ENCODE data around the gene BCL11B. TPM values are rescaled to one million over a fixed set of nuclear protein-coding genes. Genes with fewer than 3 reads are reported as not detected.

BCL11B gene
- 0.20 TPM for total RNA-seq
- long read RNA-seq, result 0 reads

DNA sequence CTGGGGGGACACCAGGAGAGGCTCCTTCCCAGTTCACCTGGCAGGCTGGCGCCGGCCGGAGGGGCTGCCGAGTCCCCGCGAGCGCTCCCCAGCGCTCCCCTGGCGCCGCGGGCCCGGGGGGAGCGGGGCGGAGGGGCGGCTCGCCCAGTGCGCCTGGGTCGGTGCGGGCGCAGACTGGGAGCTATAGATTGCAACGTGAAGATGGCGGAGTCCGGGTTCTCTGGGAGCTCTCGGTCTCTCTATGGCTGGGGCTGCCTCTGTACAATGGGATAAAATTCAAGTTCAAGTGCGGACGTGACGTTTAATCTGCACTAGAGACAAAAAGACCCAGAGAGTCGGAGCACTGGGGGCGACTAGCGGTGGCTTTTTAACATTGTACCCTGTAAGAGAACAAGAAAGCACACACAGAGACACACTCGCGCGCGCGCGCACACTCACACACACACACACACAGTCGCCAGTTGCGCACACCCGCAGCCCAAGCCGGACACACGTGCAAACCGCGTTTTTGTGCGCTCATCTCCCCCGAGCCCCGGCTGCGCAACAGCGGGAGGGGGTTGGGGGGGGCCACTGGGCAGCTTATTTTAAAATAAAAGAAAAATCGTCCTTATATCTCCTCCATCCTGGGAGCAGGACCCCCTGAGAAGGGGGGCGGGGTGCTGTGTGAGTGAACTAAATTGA is at the start of gene BCL11B:
Gene BCL11B, minus strand, starts transcription at position 247 of the 681 bp plus-strand sequence. CDS start 979 bp downstream, outside the sequence.
- intact Hi-C loops (cut with micrococcal nuclease), result no loop called here
- ATAC-seq, result peak; percentile 51
- peak; percentile 63 for DNase-seq

DNA sequence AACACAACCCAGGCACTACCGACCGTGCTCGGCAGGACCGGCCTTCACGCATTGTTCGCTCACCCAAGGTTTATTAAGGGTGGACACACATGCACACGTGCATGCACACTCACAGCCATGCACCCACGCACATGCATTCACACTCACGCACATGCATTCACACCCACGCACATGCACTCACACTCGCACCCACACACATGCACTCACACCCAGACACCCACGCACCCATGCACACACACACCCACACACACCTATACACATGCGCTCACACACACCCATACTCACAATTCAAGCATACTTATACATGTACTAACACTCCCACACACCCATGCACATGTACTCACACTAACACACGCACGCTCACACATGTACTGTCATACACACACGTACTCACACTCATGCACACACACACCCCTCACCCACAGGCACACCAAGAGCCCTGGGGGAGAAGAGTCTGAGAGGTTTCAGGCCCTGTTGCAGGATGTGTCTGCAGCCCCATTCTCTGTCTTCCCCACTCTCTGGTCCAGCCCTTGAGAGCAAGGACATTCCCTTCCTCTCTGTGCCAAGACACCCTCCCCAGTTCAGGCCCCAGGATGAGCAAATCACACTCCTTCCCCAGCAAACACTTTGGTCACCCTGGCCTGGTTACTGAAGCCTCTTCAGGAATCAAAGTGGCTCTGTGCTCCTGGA is 49.4 kb upstream of the BCL11B start:
- ATAC-seq, result no peak
- DNase-seq, result no peak
- intact Hi-C loops (cut with micrococcal nuclease), result no loop called here

DNA sequence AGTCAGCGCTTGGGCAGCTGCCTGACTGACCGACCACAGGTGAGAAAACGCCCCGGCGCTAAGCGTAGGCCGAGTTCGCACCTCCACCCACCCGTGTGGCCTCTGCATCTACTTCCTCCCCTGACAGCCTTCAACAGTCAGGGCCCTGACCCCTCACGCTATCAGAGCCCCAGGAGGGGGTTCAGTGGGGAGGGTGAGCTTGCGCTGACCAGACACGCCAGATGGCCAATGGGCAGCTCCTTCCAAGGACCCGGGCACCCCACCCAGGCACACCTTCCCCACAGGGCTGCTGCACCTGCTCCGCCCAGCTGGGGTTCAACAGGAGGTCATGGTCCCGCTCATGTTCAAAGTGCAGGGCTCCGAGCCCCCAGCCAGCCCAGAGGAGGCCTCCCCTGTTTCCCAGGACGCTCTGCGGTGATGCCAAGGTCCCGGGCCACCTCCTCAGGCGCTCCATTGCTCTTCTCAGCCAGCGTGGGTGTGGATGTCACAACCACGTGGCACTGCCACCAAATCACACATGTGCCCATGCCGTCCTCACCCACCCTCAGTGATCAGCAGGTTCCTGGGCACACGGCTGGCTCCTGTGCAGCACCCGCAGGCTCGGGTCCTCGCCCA is 48.7 kb upstream of the BCL11B start:
- no peak for DNase-seq
- intact Hi-C loops (cut with micrococcal nuclease), result no loop called here
- no peak for ATAC-seq

DNA sequence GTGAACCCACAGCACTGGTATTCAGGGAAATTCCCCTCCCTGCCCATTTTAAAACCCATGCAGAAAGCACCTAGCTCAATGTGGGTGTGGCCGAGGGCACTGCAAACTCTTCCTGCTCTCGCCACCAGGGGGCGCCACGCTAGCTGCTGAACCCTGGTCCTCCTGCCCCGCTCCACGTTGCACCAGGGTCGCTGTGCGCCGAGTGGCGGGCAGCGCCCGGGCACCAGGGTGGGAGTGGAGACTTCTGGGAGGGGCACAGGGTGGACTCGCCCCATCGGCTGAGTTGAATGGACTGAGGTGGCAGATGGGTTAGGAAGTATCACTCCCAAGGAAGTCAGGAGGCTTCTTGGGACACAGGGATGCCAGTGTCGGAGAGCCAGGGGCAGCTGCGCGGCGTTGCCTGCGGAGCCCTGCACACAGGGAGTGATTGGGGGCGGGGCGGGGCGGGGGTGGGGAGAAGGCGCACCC is 48.1 kb upstream of the BCL11B start:
- DNase-seq, result peak; percentile 65
- intact Hi-C loops (cut with micrococcal nuclease), result no loop called here
- peak; percentile 67 for ATAC-seq

DNA sequence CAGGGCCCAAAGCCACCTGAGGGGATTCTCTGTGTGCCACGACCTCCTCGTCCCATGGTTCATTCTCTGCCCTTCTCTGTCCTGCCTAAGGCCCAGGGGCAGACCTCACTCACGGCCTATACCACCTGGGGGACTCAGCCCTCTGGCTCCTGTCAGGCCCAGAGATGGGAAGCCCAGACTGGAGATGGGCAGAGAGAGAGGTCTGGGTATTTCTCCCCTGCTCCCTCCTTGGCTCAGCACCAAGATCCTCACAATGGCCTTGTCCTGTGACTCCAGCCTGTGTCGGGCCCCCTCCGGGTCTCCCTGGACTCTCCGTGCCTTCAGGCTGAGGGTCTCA is 46.9 kb upstream of the BCL11B start:
- DNase-seq (no peak), ATAC-seq (no peak)
- intact Hi-C loops (cut with micrococcal nuclease), result no loop called here

DNA sequence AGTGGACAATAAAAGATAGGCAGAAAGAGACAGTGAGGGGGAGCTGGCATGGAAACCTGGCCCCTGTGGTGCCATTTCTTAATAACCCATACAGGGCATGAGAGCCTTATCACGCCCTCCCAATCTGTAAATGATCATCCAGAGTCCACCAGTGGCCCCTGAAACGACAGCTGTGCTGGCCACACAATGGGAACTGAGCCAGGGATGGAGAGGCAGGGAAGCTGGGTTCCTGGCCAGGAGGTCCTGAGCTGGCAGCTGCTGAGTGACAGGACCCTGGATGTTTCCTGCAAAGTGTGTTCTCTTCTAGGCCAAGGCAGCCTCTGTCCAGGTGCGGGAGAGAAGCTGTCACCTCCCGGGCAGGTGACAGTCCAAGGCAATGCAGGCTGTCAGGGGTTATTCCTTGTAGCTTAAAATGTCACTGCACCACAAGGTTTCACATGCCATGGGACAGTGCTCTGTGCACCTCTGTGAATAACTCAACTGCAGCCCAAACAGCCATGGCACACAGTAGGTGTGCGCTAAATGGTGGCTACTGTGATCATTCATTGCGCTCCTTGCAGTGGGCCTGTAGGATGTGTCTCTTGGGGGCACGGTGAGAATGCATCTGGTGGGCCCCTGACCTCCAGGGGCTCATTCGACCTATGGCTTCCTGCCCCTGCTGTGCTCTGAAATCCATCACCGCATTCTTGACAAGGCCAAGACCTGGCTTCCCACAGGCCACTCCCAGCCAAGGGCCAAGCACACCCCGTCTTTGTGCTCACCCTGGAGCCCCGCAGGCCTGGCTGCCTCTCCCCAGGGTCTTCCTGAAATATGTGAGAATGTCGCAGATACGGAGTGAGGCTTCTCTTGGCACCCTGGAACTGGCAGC is 46.3 kb upstream of the BCL11B start:
- no peak for ATAC-seq
- no peak for DNase-seq
- intact Hi-C loops (cut with micrococcal nuclease), result no loop called here

- intact Hi-C loops (cut with micrococcal nuclease), result no loop called here
- ATAC-seq, result no peak
- no peak for DNase-seq
Measured at GRCh38 chr14:99317231-99318090, 45.5 kb upstream of the BCL11B start.

DNA sequence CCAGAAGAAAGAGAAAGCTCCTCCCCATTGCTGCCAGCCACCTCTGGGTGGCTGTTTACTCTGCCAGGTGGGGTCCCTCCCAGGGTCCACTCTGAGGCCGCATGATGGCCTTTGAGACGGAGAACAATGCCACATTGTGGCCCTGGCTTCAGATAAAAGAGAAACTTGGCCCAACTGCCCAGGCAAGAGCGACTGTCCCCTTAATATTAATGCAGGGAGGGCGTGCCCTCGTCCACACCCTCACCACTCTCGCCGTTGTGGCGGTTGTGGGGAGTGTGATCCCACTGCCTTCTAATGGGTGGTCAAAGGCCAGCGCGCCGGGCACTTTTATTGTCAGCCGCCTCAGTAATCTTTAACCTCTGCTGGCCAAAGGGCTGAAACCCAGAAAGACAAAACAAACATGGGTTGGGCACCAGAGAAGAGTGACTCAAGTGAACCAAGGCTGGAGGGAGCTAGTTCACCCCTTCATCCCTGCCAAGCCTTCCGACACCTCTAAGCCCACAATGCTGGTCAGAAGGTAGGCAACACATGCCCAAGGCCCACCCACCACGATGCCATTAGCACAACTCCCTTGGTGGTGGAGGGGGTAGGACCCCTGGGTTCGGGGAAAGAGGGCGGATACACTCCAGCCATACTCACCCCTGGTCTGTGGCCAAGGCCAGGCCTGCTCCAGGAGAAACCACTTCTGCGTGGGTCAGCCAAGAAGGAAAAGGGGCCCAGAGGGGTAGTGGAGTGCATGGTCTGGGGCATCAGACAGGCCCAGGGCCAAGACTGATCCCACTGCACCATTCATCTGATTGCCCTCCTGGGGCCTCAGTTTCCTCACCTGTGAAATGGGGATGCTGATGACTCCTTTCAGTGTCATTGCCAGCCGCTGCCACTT is 44.5 kb upstream of the BCL11B start:
- no peak for DNase-seq
- intact Hi-C loops (cut with micrococcal nuclease), result no loop called here
- no peak for ATAC-seq

- DNase-seq (no peak), ATAC-seq (no peak)
- intact Hi-C loops (cut with micrococcal nuclease), result no loop called here
Measured at GRCh38 chr14:99315197-99315596, 43.2 kb upstream of the BCL11B start.

DNA sequence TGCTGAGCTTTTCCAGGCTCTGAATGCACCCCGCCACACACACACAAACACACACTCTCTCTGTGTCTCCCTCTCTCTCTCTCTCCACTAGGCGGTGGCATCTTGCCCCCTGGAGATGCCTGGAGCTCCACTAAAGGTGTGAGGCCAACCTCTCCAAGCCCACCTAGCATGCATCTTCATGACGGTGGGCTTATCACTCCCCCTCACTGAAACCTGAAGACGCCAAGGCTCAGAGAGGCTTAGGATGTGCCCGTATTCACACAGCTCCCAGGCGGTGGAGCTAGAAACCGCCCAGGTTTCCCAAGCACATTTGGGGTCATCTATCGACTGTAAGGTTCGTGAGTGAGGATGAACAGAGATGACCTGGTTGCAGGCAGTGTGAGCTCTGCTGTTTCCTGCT is 42.6 kb upstream of the BCL11B start:
- DNase-seq, result no peak
- ATAC-seq, result no peak
- intact Hi-C loops (cut with micrococcal nuclease), result no loop called here

DNA sequence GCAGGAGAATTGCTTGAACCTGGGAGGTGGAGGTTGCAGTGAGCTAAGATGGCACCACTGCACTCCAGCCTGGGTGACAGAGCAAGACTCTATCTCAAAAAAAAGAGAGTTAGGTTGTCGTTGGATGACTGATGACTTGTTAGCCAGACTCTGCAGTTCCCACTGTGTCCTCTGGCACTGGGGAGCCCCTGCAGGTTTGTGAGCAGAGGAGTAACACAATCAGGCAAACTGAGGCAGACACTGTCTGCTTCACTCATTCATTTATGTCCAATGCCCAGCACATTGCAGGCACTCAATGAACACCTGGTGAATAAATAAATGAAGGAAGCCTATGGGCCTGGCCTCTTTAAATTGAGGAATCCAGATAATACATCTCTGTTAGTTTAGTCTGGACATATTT is 41.2 kb upstream of the BCL11B start:
- intact Hi-C loops (cut with micrococcal nuclease), result no loop called here
- no peak for DNase-seq
- no peak for ATAC-seq

- DNase-seq (no peak), ATAC-seq (no peak)
- intact Hi-C loops (cut with micrococcal nuclease), result no loop called here
Measured at GRCh38 chr14:99312106-99312505, 40.1 kb upstream of the BCL11B start.

GRCh38 chr14:99309220-99309766 is 37.3 kb upstream of the BCL11B start:
- no peak for ATAC-seq
- DNase-seq, result no peak
- intact Hi-C loops (cut with micrococcal nuclease), result no loop called here

DNA sequence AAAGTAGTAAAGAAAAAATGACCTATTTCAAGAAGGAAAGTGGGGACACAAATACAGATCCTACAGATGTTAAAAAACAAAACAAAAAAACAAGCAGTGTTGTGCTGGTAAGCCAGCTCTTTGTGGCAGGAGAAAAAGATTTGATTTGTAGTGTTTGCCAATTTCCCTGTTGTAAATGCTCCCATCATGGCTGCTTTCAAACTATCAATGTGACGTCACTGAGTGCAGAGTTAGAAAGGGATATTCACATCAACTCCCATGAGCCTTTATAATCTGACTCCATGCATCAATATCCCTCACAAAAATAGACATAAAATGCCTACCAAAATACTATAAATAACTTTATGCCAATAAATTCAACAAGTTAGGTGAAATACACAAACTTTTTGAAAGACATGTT is 32.2 kb upstream of the BCL11B start:
- intact Hi-C loops (cut with micrococcal nuclease), result no loop called here
- ATAC-seq, result no peak
- DNase-seq, result no peak

DNA sequence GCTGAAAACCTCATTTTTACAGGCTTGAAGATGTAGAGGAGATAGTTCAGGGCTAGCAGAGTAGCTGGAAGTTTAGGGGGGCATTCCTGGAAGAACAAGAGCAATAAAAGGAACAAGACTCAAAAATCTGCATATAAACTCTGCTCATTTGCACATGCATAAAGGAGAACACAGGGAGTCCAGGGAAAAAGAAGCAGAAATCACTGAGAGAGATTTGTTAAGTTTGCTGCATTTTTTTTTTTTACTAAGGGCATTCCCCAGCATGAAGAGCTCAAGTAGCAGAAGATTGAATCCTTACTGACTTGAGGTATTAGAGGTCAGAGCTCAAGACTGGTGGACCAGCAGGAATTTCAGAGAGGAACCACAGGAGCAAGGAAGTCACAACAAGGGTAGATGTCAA is 28.2 kb upstream of the BCL11B start:
- intact Hi-C loops (cut with micrococcal nuclease), result no loop called here
- DNase-seq (no peak), ATAC-seq (no peak)

DNA sequence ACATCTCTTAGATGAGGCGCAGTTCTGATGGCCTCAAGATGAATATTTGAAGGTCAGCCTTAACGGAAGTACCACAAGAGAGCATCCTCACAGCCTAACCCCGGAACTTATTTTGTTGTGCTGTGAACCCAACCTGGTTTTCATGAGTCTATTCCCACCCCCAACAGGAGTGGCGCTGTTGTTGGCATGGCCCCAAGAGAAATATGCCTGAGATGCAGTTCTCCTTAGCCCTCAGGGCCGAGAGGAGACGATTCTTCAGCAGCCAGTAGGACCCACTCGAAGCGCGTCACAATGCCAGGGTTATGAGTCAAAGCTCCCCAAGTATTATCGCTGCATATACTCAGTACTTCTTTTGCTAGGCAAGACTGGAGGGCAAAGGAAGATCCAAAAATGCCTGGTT is 24.5 kb upstream of the BCL11B start:
- DNase-seq, result no peak

DNA sequence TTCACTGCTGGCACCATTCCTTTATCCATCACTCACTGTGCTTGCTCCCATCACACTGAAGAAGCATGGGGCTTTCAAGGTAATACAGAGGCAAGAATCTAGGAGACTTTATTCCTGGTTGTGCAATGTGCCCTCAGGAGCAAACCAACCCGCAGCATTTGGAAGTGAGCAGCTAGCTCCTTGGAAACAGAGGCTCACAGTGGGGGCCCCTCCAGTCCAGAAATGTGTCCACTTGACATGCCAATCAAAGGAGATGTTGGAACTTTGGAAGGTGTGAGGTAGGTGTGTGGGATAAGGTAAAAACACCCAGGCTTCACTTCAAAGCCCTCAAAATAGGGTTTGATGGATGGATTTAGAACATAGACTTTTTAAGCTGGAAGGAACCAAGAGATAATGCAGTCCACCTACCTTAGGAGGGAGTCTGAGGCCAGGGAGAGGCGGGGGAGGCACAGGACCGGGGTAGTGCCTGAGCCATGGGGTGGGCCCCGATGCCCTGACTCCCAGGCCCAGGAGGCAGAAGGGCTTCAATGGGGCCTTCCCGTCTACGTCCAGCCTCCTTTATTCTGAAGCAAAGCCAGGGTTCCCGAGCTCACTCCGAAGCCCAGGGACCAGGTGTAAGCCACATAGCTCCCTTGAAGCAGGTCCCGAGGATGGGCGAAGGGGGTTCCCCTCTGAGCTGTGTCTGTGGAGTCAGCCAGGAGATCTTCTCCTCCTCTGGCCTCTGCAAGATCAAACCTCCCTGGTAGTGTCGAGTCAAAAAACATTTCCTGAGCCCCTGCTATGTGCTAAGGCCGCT is 17.6 kb upstream of the BCL11B start:
- no peak for ATAC-seq
- intact Hi-C loops (cut with micrococcal nuclease), result no loop called here

More for the DNA sequence above, 24.5 kb upstream of the BCL11B start:
- intact Hi-C loops (cut with micrococcal nuclease), result no loop called here
- ATAC-seq, result no peak

More for the DNA sequence above, 17.6 kb upstream of the BCL11B start:
- DNase-seq, result no peak

Measured in left ventricle myocardium superior (tissue), 1 donor.